K562 (cell line): ENCODE results near the gene ZDHHC24. TPM values are rescaled to one million over a fixed set of nuclear protein-coding genes. Genes with fewer than 3 reads are reported as not detected.
A peak's percentile ranks its signal among the peaks of the same experiment; 100 is the strongest.

Source experiments
- ARID1B ChIP-seq: fragments of 450-650 bp; IDR thresholded peaks from 2 replicates; pipeline ENCODE4 v1.6.1; 2016; ENCODE audit warnings: antibody characterized with exemption, mild to moderate bottlenecking, inconsistent platforms
- ASH1L ChIP-seq: fragments of 450-650 bp; IDR thresholded peaks from 2 replicates; pipeline ENCODE4 v1.6.1; 2018; ENCODE audit warnings: borderline replicate concordance, mild to moderate bottlenecking, low read depth; ENCODE audit not compliant: partially characterized antibody
- CCAR2 ChIP-seq: fragments of 200-400 bp; formaldehyde crosslinking; IDR thresholded peaks from 2 replicates; pipeline ENCODE4 v1.6.1; 2017; ENCODE audit warnings: mild to moderate bottlenecking, low read depth, low read length
- CEBPB ChIP-seq: fragments of 450-650 bp; IDR thresholded peaks from 2 replicates; pipeline ENCODE4 v1.6.1; 2016; ENCODE audit warnings: missing genetic modification characterization, missing compliant biosample characterization
- COPS2 ChIP-seq: fragments of 450-650 bp; conservative IDR thresholded peaks from 2 replicates; pipeline ENCODE4 v1.6.1; 2016; ENCODE audit warnings: mild to moderate bottlenecking, moderate library complexity
- ETS1 ChIP-seq: conservative IDR thresholded peaks from 2 replicates; pipeline ENCODE4 v1.6.1; 2011; ENCODE audit warnings: low read depth, mild to moderate bottlenecking, low read length; ENCODE audit not compliant: control insufficient read depth
- FOXP1 ChIP-seq: sonication (generic); formaldehyde crosslinking; IDR thresholded peaks from 2 replicates; pipeline ENCODE4 v1.8.0; 2022; ENCODE audit warnings: mild to moderate bottlenecking, missing genetic modification reagents
- ILF3 ChIP-seq: fragments of 450-650 bp; IDR thresholded peaks from 2 replicates; pipeline ENCODE4 v1.6.1; 2018; ENCODE audit warnings: antibody characterized with exemption, mild to moderate bottlenecking, moderate library complexity, borderline replicate concordance
- KAT2B ChIP-seq: IDR thresholded peaks from one replicate; pipeline ENCODE4 v1.6.1; 2012; ENCODE audit warnings: low read depth, mild to moderate bottlenecking, control low read depth, inconsistent platforms, low read length, moderate library complexity
- KDM5B ChIP-seq: fragments of 200-600 bp; sonication (generic); IDR thresholded peaks from 2 replicates; pipeline ENCODE4 v1.6.1; 2012; ENCODE audit warnings: low read depth, mild to moderate bottlenecking, moderate library complexity, low read length, control low read depth, inconsistent platforms; ENCODE audit not compliant: insufficient replicate concordance
- KLF16 ChIP-seq: IDR thresholded peaks from 2 replicates; pipeline ENCODE4 v1.6.1; 2016; ENCODE audit warnings: antibody characterized with exemption
- NEUROD1 ChIP-seq: fragments of 150-350 bp; IDR thresholded peaks from 2 replicates; pipeline ENCODE4 v1.6.1; 2014; ENCODE audit warnings: borderline replicate concordance, low read length, low read depth; ENCODE audit not compliant: partially characterized antibody
- RFX5 ChIP-seq: IDR thresholded peaks from 2 replicates; pipeline ENCODE4 v1.6.1; 2011; ENCODE audit warnings: low read depth, mild to moderate bottlenecking, improper control_type of control experiment, low read length
- STAG1 ChIP-seq: sonication (generic); formaldehyde crosslinking; IDR thresholded peaks from 2 replicates; pipeline ENCODE4 v1.5.0; 2020; ENCODE audit warnings: missing genetic modification reagents, borderline replicate concordance
- TAF7 ChIP-seq: fragments of 450-650 bp; IDR thresholded peaks from 2 replicates; pipeline ENCODE4 v1.6.1; 2016; ENCODE audit warnings: missing genetic modification characterization, missing compliant biosample characterization
- ZBTB43 ChIP-seq: sonication (generic); formaldehyde crosslinking; IDR thresholded peaks from 2 replicates; pipeline ENCODE4 v1.8.0; 2023; ENCODE audit warnings: mild to moderate bottlenecking, missing genetic modification reagents
- ZFP30 ChIP-seq: fragments of 250-450 bp; sonication (Bioruptor Pico); IDR thresholded peaks from 2 replicates; pipeline ENCODE4 v1.8.0; 2022; ENCODE audit warnings: moderate library complexity, mild to moderate bottlenecking, inconsistent platforms, borderline replicate concordance
- ZNF143 ChIP-seq: sonication (generic); formaldehyde crosslinking; IDR thresholded peaks from 2 replicates; pipeline ENCODE4 v1.9.0; 2022; ENCODE audit warnings: mild to moderate bottlenecking, missing genetic modification reagents
- ZNF282 ChIP-seq: sonication (generic); formaldehyde crosslinking; IDR thresholded peaks from 2 replicates; pipeline ENCODE4 v1.8.1; 2023; ENCODE audit warnings: missing genetic modification reagents
- ZNF384 ChIP-seq: IDR thresholded peaks from 2 replicates; pipeline ENCODE4 v1.6.1; 2012; ENCODE audit warnings: low read depth, low read length, improper control_type of control experiment
- ZNF561 ChIP-seq: fragments of 450-650 bp; formaldehyde crosslinking; conservative IDR thresholded peaks from 2 replicates; pipeline ENCODE4 v1.4.0; 2020; ENCODE audit warnings: mild to moderate bottlenecking, moderate library complexity
- polyA plus RNA-seq, 8 experiments: library from polyadenylated mRNA; depleted of rRNA in 4 of 8; stranded (reverse) in 5 of 8; unstranded in 3 of 8; fragments of >200 nt; fragmentation: Nextera tagmentation in 2 of 8; fragmentation: Illumina TruSeq in 1 of 8; extraction: Ambion mirVana in 2 of 8; extraction: Trizol in 1 of 8; gene quantifications; 2 replicates each; pipeline versions ENCODE4 v1.2.1 to v1.2.3, GENCODE V29; 2011 to 2014; ENCODE audit warnings: inconsistent platforms in 1 of 8, missing spikeins in 1 of 8
- total RNA-seq, 7 experiments: library from RNA; depleted of rRNA in 6 of 7; stranded (reverse); fragments of >200 nt in 6 of 7; fragmentation: Illumina TruSeq in 2 of 7; extraction: Trizol in 2 of 7; gene quantifications; 2 replicates each; pipeline versions ENCODE4 v1.2.1 to v1.2.3, GENCODE V29; 2011 to 2021; ENCODE audit warnings: low replicate concordance in 1 of 7
- TF ChIP-seq, protein P1 (sequence below): fragments of 450-650 bp; IDR thresholded peaks from 2 replicates; pipeline ENCODE4 v1.6.1; 2018; ENCODE audit warnings: mild to moderate bottlenecking, low read depth; ENCODE audit not compliant: partially characterized antibody

ZDHHC24 gene
- total and polyA plus RNA-seq, 9 of the 15 experiments (the other 6 are each of a cell fraction or from before 2014, with no cell fraction given), result 0.45 to 11.2 (median 2.7) TPM

DNA sequence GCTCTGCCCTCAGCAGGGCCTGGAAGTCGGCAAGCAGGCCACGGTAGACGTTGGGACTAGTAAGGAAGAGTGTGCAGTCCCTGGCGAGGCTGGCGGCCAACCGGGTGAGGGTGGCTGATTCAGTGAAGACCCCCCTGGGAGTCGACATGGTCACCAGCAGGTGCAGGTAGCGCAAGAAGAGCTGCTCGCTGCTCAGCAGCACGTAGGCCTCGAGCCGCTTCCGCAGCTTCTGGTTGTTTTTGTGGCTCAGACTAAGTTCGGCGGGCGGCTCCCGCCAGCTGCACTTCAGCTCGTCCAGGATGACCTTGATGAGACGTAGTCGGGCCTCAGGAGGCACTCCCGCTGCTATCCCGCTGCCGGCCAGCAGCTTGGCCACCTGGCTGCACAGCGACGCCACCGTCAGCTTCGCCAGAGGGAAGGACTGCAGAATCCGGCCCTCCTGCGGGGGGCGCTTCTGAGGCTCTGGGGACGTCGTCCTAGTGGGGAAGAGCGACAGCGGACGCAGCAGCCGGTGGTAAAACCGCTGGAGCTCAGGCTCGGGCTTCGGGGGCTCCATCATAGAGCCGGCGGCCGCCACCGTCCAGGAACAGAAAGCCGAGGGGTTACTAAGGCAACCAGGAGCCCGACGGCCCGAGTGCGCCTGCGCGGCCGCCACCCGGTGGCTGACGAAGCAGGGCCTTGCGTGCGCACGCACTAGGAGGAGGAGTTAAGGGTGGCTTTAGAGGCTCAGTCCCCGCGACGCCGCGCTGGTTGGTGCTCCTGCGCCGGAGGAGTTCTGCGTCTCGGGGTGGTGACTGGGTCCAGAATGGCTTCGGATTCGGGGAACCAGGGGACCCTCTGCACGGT is 46.8 kb upstream of the ZDHHC24 start, which contains the start of the genes CCDC87 and CCS (continued):
- TF ChIP-seq, protein P1, sequence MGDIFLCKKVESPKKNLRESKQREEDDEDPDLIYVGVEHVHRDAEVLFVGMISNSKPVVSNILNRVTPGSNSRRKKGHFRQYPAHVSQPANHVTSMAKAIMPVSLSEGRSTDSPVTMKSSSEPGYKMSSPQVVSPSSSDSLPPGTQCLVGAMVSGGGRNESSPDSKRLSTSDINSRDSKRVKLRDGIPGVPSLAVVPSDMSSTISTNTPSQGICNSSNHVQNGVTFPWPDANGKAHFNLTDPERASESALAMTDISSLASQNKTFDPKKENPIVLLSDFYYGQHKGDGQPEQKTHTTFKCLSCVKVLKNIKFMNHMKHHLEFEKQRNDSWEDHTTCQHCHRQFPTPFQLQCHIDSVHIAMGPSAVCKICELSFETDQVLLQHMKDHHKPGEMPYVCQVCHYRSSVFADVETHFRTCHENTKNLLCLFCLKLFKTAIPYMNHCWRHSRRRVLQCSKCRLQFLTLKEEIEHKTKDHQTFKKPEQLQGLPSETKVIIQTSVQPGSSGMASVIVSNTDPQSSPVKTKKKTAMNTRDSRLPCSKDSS, result no peak
- TF ChIP-seq RFX5 (no peak), ASH1L (no peak), NEUROD1 (peak; percentile 11), KAT2B (no peak), ILF3 (no peak), ZNF143 (no peak), ZBTB43 (CRISPR knock-in tag) (no peak), CCAR2 (no peak), CEBPB (tag) (no peak), KDM5B (peak; percentile 98), FOXP1 (0 out of 2 replicates have a peak, but pooled peaks have one; percentile 47), ETS1 (no peak; the same call in 1 of the 2 replicates), ZNF561 (CRISPR knock-in tag) (no peak), TAF7 (tag) (no peak), KLF16 (peak; percentile 66; the same call in 1 of the 2 replicates), ZNF282 (CRISPR knock-in tag) (no peak), ARID1B (no peak; the same call in 1 of the 2 replicates), ZNF384 (no peak), ZFP30 (CRISPR knock-in tag) (no peak), COPS2 (no peak), STAG1 (no peak)
